ENCODE measurements around the gene P4HA1. TPM values are rescaled to one million over a fixed set of nuclear protein-coding genes. Genes with fewer than 3 reads are reported as not detected.

The P4HA1 gene
- total RNA-seq, 1 donor from 2014 or later: 79.2 TPM

GRCh38 chr10:73097305-73097670, 622 bp upstream of the P4HA1 start:
- DNase-seq (no peak), ATAC-seq (ENCODE audit: poor library complexity) (no peak)
- intact Hi-C loops (cut with DNase I): loop anchor here (5.0 kb wide), 1 partner anchor 65 kb away; no protein-coding TSS in a partner anchor

- intact Hi-C loops (cut with DNase I): loop anchor here (5.0 kb wide), 1 partner anchor 66 kb away; no protein-coding TSS in a partner anchor
- ATAC-seq (ENCODE audit: poor library complexity) (peak; percentile 65), DNase-seq (peak; percentile 83)
These were observed 621 bp downstream of the P4HA1 start for GRCh38 chr10:73096041-73096448.

- peak; percentile 53 for DNase-seq
- peak; percentile 14 for ATAC-seq (ENCODE audit: poor library complexity)
- intact Hi-C loops (cut with DNase I): loop anchor here (5.0 kb wide), 1 partner anchor 67 kb away; no protein-coding TSS in a partner anchor
These were observed 1.1 kb downstream of the P4HA1 start for GRCh38 chr10:73095481-73096021.

- DNase-seq (no peak), ATAC-seq (ENCODE audit: poor library complexity) (no peak)
- intact Hi-C loops (cut with DNase I): loop anchor here (5.0 kb wide), 1 partner anchor 67 kb away; no protein-coding TSS in a partner anchor
These were observed 1.6 kb downstream of the P4HA1 start for GRCh38 chr10:73094986-73095480.

GRCh38 chr10:73093922-73094850, 2.5 kb downstream of the P4HA1 start:
- intact Hi-C loops (cut with DNase I): no loop called here
- no peak for DNase-seq
- no peak for ATAC-seq (ENCODE audit: poor library complexity)

GRCh38 chr10:73092830-73093229, 3.8 kb downstream of the P4HA1 start:
- no peak for DNase-seq
- intact Hi-C loops (cut with DNase I): no loop called here
- ATAC-seq (ENCODE audit: poor library complexity): no peak

- DNase-seq (no peak), ATAC-seq (ENCODE audit: poor library complexity) (no peak)
- intact Hi-C loops (cut with DNase I): no loop called here
These were observed 8.4 kb downstream of the P4HA1 start for GRCh38 chr10:73088304-73088703.

- ATAC-seq (ENCODE audit: poor library complexity) (no peak), DNase-seq (no peak)
- intact Hi-C loops (cut with DNase I): no loop called here
These were observed 9.8 kb downstream of the P4HA1 start for GRCh38 chr10:73086816-73087215.

GRCh38 chr10:73084209-73084608, 12.5 kb downstream of the P4HA1 start:
- ATAC-seq (ENCODE audit: poor library complexity): no peak
- intact Hi-C loops (cut with DNase I): no loop called here
- no peak for DNase-seq

- intact Hi-C loops (cut with DNase I): no loop called here
- no peak for DNase-seq
- ATAC-seq (ENCODE audit: poor library complexity): peak; percentile 35
These were observed 13.4 kb downstream of the P4HA1 start for GRCh38 chr10:73083221-73083620.

- intact Hi-C loops (cut with DNase I): no loop called here
- no peak for ATAC-seq (ENCODE audit: poor library complexity)
These were observed 16.7 kb downstream of the P4HA1 start for GRCh38 chr10:73079779-73080541.

GRCh38 chr10:73076360-73077183, 20.1 kb downstream of the P4HA1 start:
- intact Hi-C loops (cut with DNase I): no loop called here
- peak; percentile 56 for DNase-seq
- ATAC-seq (ENCODE audit: poor library complexity): peak; percentile 83

More at GRCh38 chr10:73079779-73080541, 16.7 kb downstream of the P4HA1 start:
- DNase-seq: no peak

GRCh38 chr10:73075829-73076228, 20.8 kb downstream of the P4HA1 start:
- DNase-seq (no peak), ATAC-seq (ENCODE audit: poor library complexity) (no peak)
- intact Hi-C loops (cut with DNase I): no loop called here

- ATAC-seq (ENCODE audit: poor library complexity) (no peak), DNase-seq (no peak)
- intact Hi-C loops (cut with DNase I): no loop called here
These were observed 23.0 kb downstream of the P4HA1 start for GRCh38 chr10:73073627-73074026.

GRCh38 chr10:73065441-73065840, 31.2 kb downstream of the P4HA1 start:
- no peak for ATAC-seq (ENCODE audit: poor library complexity)
- intact Hi-C loops (cut with DNase I): no loop called here
- no peak for DNase-seq

- intact Hi-C loops (cut with DNase I): no loop called here
- DNase-seq: no peak
- ATAC-seq (ENCODE audit: poor library complexity): peak; percentile 30
These were observed 34.9 kb downstream of the P4HA1 start for GRCh38 chr10:73061743-73062142.

GRCh38 chr10:73060738-73061635, 35.7 kb downstream of the P4HA1 start:
- ATAC-seq (ENCODE audit: poor library complexity) (peak; percentile 47), DNase-seq (no peak)
- intact Hi-C loops (cut with DNase I): no loop called here
